ENCODE measurements around the gene ZCWPW1.

The ZCWPW1 gene

DNA sequence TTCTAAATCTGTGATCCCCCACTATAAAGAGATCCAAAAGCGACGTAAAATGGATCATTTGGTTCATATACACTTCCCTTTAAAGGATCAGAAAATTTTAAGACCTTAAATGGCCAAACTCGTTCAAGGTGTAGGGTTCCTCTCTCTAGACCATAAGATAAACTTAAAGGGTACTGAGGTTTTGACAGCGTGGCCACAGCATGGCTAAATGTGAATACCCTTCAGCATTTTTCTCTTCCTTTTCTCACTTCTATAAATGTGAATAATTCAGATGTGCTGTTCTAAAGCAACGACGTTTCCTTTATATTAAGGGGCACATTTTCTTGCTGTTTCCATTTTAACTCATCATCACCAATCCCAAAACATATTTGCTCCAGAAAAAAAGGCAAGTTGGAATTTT, 5.2 kb downstream of the ZCWPW1 start:
- no peak for DNase-seq (ENCODE audit: extremely low read depth, low read depth)
- TF ChIP-seq, protein P1, sequence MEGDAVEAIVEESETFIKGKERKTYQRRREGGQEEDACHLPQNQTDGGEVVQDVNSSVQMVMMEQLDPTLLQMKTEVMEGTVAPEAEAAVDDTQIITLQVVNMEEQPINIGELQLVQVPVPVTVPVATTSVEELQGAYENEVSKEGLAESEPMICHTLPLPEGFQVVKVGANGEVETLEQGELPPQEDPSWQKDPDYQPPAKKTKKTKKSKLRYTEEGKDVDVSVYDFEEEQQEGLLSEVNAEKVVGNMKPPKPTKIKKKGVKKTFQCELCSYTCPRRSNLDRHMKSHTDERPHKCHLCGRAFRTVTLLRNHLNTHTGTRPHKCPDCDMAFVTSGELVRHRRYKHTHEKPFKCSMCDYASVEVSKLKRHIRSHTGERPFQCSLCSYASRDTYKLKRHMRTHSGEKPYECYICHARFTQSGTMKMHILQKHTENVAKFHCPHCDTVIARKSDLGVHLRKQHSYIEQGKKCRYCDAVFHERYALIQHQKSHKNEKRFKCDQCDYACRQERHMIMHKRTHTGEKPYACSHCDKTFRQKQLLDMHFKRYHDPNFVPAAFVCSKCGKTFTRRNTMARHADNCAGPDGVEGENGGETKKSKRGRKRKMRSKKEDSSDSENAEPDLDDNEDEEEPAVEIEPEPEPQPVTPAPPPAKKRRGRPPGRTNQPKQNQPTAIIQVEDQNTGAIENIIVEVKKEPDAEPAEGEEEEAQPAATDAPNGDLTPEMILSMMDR (IDR thresholded peaks at IDR 0.05; ENCODE audit: low read depth, low read length, missing control alignments) = no peak
- H3K4me3 ChIP-seq (replicated peaks; ENCODE audit: low read depth, low read length) = no peak overlapping the region

DNA sequence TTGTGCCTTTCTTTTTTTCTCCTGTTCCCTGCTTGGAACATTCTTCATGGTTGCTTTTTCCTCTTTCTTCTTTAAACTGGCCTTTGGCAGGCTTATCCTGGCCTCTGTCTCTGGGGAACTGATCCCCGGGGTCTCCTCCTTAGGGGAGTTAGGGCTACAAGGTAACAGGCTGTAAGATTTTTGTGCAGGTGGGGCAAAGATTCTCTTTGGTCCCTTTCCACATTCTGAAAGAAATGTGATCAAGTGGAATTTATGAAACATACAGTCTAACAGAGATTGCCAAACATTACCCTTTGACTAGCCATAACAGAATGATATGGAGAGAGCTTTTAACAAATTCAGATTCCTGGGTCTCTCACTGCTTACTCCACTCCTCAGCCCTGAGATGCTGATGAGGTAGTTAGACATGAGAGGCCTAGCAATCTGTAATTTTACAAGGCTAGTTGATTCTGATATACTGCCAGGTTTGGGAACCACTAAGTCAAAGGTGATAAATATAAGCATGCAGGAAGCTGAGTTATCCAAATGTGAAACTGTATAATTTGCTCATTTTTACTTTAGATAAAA, 8.8 kb downstream of the ZCWPW1 start:
- no peak overlapping the region for H3K4me3 ChIP-seq (replicated peaks; ENCODE audit: low read depth, low read length)
- DNase-seq (ENCODE audit: extremely low read depth, low read depth) = no peak
- TF ChIP-seq, protein P1 (IDR thresholded peaks at IDR 0.05; ENCODE audit: low read depth, low read length, missing control alignments) = no peak

DNA sequence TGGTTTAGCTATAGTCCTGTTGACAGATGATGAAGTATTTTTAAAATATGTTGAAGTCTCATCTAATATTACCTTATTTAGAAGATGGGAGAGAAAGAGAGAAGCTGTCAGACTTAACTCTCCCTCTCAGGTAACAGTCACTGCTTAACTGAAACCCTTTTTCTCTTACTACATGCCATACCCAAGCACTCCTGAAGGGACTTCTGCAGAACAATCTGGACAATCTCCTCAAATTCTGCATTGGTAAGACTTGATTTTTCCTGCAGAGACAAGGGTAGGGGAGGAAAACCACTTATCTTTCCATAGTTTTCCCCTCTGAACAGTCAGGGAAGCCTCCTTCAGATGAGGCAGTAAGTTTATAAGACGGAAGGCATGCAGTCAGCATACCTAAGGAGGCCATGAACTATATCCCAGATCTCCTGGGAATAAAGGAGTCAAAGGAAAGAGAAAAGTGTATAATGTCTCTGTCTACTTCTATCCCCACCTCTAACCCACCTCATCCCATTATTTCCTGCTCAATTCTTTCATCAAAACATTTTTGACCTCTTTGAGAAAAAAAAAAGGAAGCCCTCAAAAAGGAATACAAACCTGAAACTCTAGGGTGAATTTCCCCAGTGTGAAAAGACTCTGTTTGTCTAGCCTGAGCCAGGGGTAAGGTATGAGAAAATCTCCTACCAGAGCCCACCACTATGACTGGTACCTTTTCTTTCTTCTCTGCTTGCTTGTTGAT, 9.4 kb downstream of the ZCWPW1 start:
- TF ChIP-seq, protein P1 (IDR thresholded peaks at IDR 0.05; ENCODE audit: low read depth, low read length, missing control alignments) = no peak
- no peak overlapping the region for H3K4me3 ChIP-seq (replicated peaks; ENCODE audit: low read depth, low read length)
- DNase-seq (ENCODE audit: extremely low read depth, low read depth) = no peak

DNA sequence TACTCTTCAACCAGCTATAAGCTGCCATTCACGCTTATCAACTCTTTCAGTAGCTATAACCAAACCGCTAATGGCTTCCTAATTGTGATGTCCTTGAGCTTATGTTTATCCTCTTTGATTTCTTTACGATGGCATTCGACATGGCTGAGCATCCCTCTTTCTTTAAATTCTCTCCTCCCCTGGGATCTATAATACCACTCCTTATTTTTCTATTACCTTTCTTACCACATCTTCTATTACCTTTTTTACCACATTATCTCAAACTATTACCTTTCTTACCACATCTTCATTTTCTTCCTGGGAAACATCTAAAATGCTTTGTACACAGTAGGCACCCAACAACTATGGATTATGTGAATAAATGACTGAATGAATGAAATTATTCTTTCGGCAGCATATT, 13.1 kb downstream of the ZCWPW1 start:
- no peak for DNase-seq (ENCODE audit: extremely low read depth, low read depth)
- H3K4me3 ChIP-seq (replicated peaks; ENCODE audit: low read depth, low read length) = no peak overlapping the region
- TF ChIP-seq, protein P1 (IDR thresholded peaks at IDR 0.05; ENCODE audit: low read depth, low read length, missing control alignments) = no peak

DNA sequence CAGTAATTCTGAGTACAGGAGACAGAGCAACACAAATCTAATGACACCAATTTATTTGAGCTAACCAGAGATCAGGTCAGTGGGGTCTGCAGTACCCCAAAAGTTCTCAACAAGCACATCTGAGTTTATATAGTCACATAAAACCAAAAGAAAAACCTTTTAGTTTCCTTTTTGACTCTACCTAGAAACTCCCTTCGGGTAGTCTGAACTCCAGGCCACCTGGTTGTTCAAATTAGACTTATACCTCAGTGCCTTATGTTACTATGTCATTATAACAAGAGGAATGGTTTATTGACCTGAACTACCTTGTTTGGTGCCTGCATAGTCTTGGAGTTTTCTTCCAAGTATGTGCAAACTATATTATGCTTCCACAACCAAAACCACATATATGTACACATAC, 14.6 kb downstream of the ZCWPW1 start:
- H3K4me3 ChIP-seq (replicated peaks; ENCODE audit: low read depth, low read length) = no peak overlapping the region
- TF ChIP-seq, protein P1 (IDR thresholded peaks at IDR 0.05; ENCODE audit: low read depth, low read length, missing control alignments) = no peak
- no peak for DNase-seq (ENCODE audit: extremely low read depth, low read depth)

DNA sequence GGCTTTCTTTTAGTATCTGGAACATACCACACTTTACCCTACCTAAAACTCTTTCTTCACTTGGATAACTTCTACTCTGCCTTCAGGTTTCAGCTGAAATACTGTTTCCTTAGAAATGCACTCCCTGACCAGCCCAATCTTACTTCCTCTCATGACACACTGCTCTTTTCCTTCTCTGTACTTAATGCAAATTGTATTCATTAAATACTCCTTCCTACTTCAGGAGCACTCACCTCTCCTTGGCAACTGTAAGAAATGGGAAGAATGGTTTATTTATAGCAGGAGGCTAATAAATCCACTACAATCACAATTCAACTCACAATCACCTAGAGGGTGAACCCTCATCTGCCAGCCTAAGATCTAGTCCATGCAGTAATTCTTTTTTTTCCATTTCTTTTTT, 15.2 kb downstream of the ZCWPW1 start:
- TF ChIP-seq, protein P1 (IDR thresholded peaks at IDR 0.05; ENCODE audit: low read depth, low read length, missing control alignments) = no peak
- DNase-seq (ENCODE audit: extremely low read depth, low read depth) = no peak
- no peak overlapping the region for H3K4me3 ChIP-seq (replicated peaks; ENCODE audit: low read depth, low read length)
